Cardiac muscle cell (in vitro differentiated cells and primary cell): ENCODE results near the gene KLHL13. TPM values are rescaled to one million over a fixed set of nuclear protein-coding genes. Genes with fewer than 3 reads are reported as not detected.
"Not testable (repeated sequence)": the region's sequence is repeated elsewhere in the genome, so short reads cannot be mapped to it uniquely, and the experiment has no call there.

Experiments
- DNase-seq, 2 donors: peaks; one replicate each; pipeline versions ENCODE4 v3.0.0 to v3.0.0-alpha.2; 2010 to 2017; ENCODE audit warnings: low read depth in 1 of 2, low spot score in 1 of 2
- H3K27ac ChIP-seq: fragments of 200-600 bp; sonication (generic); 2 replicates; pipeline ENCODE4 v1.5.1; 2016
- H3K27me3 ChIP-seq: fragments of 200-600 bp; sonication (generic); 2 replicates; pipeline ENCODE4 v1.6.0; 2016; ENCODE audit warnings: control low read depth
- H3K36me3 ChIP-seq: fragments of 200-600 bp; sonication (generic); 2 replicates; pipeline ENCODE4 v1.5.1; 2016; ENCODE audit warnings: control low read depth
- H3K4me1 ChIP-seq: fragments of 200-600 bp; sonication (generic); 2 replicates; pipeline ENCODE4 v1.8.1; 2017; ENCODE audit warnings: low read depth, mild to moderate bottlenecking, mixed run types
- H3K4me3 ChIP-seq: fragments of 200-600 bp; sonication (generic); 2 replicates; pipeline ENCODE4 v1.5.1; 2016; ENCODE audit warnings: mild to moderate bottlenecking
- H3K9me3 ChIP-seq: fragments of 200-600 bp; sonication (generic); 2 replicates; pipeline ENCODE4 v1.5.1; 2017; ENCODE audit warnings: low read depth, mild to moderate bottlenecking, control low read depth
- polyA plus RNA-seq: library from polyadenylated mRNA; unstranded; fragments of >200 nt; fragmentation: Nextera tagmentation; extraction: Ambion mirVana; gene quantifications from 2 replicates; pipeline ENCODE4 v1.2.1, GENCODE V29; 2016
- total RNA-seq: library from RNA; depleted of rRNA; stranded (reverse); fragments of >200 nt; gene quantifications from 2 replicates; pipeline ENCODE4 v1.2.3, GENCODE V29; 2016
- TF ChIP-seq, protein P1 (sequence below): IDR thresholded peaks from 2 replicates; pipeline ENCODE4 v1.5.1; 2012; ENCODE audit warnings: low read depth, mild to moderate bottlenecking, low read length

KLHL13 gene
- total and polyA plus RNA-seq, 2 experiments from 2014 or later = 13.8 to 22.0 TPM

DNA sequence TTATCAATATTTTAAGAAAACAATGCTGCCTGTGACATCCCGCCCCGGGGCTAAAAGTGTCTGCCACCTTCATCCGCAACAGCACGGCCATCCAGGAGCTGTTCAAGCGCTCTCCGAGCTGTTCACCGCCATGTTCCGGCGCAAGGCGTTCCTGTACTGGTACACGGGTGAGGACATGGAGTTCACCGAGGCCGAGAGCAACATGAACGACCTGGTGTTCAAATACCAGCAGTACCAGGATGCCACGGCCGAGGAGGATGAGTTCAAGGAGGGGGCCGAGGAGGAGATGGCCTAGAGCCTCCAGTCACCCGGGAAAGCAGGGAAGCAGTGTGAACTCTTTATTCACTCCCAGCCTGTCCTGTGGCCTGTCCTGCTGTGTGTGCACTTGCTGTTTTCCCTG is 12.1 kb upstream of the KLHL13 start:
- Histone ChIP-seq H3K27ac (no peak overlapping the region), H3K27me3 (no peaks in the 10 kb centered on the region), H3K4me3 (no peak overlapping the region), H3K9me3 (no peaks in the 10 kb centered on the region), H3K4me1 (no peaks in the 10 kb centered on the region), H3K36me3 (no peaks in the 10 kb centered on the region)
- TF ChIP-seq, protein P1, sequence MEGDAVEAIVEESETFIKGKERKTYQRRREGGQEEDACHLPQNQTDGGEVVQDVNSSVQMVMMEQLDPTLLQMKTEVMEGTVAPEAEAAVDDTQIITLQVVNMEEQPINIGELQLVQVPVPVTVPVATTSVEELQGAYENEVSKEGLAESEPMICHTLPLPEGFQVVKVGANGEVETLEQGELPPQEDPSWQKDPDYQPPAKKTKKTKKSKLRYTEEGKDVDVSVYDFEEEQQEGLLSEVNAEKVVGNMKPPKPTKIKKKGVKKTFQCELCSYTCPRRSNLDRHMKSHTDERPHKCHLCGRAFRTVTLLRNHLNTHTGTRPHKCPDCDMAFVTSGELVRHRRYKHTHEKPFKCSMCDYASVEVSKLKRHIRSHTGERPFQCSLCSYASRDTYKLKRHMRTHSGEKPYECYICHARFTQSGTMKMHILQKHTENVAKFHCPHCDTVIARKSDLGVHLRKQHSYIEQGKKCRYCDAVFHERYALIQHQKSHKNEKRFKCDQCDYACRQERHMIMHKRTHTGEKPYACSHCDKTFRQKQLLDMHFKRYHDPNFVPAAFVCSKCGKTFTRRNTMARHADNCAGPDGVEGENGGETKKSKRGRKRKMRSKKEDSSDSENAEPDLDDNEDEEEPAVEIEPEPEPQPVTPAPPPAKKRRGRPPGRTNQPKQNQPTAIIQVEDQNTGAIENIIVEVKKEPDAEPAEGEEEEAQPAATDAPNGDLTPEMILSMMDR = no peak
- no peak for DNase-seq

DNA sequence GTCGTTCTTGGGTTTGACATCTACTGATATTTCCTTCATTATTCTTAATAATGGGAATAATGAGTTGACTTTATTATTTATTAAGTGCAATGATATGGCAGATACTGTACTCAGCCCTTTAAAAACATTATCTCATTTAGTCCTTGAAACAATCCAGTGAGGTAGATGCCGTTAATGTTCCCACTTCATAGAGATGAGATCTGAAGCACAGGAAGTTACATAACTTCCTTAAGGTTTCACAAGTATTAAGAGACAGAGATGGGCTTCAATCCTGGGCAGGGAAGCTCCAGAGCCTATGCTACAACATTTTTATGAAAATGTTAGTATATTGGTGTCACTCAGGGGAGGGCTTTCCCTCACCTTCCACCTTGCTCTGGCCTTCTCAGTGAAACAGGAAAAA is 9.7 kb upstream of the KLHL13 start:
- no peak overlapping the region for H3K4me3 ChIP-seq
- H3K4me1 ChIP-seq = no peaks in the 10 kb centered on the region
- H3K27me3 ChIP-seq = no peaks in the 10 kb centered on the region
- DNase-seq = no peak
- H3K27ac ChIP-seq = no peak overlapping the region
- no peaks in the 10 kb centered on the region for H3K9me3 ChIP-seq
- TF ChIP-seq, protein P1 = no peak
- no peaks in the 10 kb centered on the region for H3K36me3 ChIP-seq

DNA sequence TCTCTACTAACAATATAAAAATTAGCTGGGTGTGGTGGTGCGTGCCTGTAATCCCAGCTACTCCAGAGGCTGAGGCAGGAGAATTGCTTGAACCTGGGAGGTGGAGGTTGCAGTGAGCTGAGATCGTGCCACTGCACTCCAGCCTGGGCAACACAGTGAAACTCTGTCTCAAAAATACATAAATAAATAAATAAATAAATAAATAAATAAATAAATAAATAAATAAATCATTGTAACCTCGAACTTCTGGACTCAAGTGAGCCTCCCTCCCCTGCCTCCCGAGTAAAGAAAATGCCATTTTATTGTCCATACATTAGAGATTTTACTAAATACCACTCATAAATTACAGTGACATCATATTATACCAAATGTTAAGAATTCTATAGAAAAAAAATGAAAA is 7.6 kb upstream of the KLHL13 start:
- not testable (repeated sequence) for H3K9me3 ChIP-seq, DNase-seq, H3K27me3 ChIP-seq, H3K4me1 ChIP-seq, H3K36me3 ChIP-seq, H3K27ac ChIP-seq, H3K4me3 ChIP-seq

DNA sequence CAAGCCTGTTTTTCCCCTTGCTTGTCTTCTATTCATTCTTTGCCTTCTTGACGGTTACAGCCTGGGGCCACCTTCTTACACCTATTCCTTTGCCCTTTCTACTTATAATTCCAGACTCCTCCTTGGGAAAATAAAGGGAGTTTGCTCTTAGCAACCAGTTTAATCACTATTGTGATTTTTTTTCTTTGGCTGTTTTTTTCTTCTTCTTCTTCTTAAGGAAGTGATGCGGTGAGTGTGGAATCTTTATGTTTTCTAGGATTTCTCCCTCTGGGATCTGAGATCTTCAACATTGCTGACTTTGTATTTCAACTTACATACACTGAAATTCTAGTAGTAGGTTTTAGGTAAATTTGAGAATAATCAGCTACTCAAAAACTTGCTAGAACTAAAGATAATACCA is 1.1 kb upstream of the KLHL13 start:
- no peak for DNase-seq
- H3K4me3 ChIP-seq = no peak overlapping the region
- TF ChIP-seq, protein P1 = no peak
- H3K9me3 ChIP-seq = no peaks in the 10 kb centered on the region
- H3K27ac ChIP-seq = no peak overlapping the region
- H3K4me1 ChIP-seq = no peaks in the 10 kb centered on the region
- H3K27me3 ChIP-seq = no peaks in the 10 kb centered on the region
- no peaks in the 10 kb centered on the region for H3K36me3 ChIP-seq

DNA sequence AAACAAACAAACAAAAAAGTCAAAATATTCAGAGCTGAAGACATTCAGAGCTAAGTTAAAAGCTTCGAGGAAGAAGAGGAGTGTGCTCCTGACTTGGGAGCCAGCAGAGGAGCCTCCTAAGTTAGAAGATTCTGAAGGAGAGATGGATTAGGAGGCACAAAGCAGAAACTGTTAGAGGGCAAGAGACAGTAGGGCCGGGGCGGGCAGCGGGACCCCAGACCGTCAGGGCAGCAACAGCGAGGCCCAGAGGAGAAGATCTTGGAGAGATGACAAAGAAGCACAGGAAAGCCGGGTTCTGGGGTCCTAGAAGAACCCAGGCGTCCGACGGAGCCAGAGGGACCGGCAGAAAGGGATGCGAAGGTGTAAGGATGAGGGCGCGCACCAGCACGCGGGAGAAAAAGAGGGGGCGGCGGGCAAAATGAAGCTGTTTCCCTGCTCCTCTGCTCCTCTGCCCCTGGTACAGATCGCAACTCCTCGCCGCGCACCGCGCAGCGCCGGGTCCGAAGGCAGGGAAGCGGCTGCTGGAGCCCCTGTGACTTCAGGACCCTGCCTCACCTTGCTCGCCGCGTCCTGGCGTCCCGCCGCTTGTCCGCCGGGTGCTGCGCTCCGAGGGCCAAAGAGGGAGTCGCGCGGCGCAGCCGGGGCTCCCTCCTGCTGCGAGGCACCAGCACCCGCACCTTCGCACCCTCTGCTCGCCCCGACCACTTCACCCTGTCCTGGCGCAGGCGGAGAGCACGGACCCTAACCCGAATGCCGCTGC is 477 bp downstream of the KLHL13 start:
- no peaks in the 10 kb centered on the region for H3K27me3 ChIP-seq
- no peaks in the 10 kb centered on the region for H3K9me3 ChIP-seq
- TF ChIP-seq, protein P1 = no peak
- peak in 1 of 2 donors; percentile 52 for DNase-seq
- H3K36me3 ChIP-seq = no peaks in the 10 kb centered on the region
- H3K4me3 ChIP-seq = peak overlapping the region; percentile 53
- no peaks in the 10 kb centered on the region for H3K4me1 ChIP-seq
- H3K27ac ChIP-seq = peak overlapping the region; percentile 80

DNA sequence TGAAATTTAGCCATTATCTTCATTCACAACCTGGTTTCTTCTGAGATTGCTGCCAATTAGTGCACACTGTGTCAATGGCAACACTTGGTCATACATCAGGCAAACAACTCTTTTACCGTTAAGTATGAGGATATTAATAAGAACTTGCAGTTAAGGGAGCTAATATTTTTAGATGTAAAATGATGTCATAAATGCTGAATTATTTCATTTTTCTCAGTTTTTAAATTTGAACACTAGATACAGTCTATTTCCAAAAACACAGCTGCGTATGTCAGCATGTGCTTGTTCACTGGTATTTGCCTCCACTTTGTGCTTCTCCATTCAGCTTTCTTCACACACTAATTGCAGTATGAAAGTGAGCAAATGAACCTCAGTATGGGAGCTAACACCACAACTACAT is 1.6 kb downstream of the KLHL13 start:
- Histone ChIP-seq H3K4me1 (no peaks in the 10 kb centered on the region), H3K4me3 (peak overlapping the region; percentile 53), H3K9me3 (no peaks in the 10 kb centered on the region), H3K27me3 (no peaks in the 10 kb centered on the region), H3K27ac (no peak overlapping the region), H3K36me3 (no peaks in the 10 kb centered on the region)
- no peak for DNase-seq
- TF ChIP-seq, protein P1 = no peak
